ENCODE results near the gene SHKBP1. TPM values are rescaled to one million over a fixed set of nuclear protein-coding genes. Genes with fewer than 3 reads are reported as not detected.
A peak's percentile ranks its signal among the peaks of the same experiment; 100 is the strongest.
"Not testable (repeated sequence)": the region's sequence is repeated elsewhere in the genome, so short reads cannot be mapped to it uniquely, and the experiment has no call there.

The SHKBP1 gene
- total and polyA plus RNA-seq, 2 donors from 2014 or later: 69.6 to 91.3 TPM

DNA sequence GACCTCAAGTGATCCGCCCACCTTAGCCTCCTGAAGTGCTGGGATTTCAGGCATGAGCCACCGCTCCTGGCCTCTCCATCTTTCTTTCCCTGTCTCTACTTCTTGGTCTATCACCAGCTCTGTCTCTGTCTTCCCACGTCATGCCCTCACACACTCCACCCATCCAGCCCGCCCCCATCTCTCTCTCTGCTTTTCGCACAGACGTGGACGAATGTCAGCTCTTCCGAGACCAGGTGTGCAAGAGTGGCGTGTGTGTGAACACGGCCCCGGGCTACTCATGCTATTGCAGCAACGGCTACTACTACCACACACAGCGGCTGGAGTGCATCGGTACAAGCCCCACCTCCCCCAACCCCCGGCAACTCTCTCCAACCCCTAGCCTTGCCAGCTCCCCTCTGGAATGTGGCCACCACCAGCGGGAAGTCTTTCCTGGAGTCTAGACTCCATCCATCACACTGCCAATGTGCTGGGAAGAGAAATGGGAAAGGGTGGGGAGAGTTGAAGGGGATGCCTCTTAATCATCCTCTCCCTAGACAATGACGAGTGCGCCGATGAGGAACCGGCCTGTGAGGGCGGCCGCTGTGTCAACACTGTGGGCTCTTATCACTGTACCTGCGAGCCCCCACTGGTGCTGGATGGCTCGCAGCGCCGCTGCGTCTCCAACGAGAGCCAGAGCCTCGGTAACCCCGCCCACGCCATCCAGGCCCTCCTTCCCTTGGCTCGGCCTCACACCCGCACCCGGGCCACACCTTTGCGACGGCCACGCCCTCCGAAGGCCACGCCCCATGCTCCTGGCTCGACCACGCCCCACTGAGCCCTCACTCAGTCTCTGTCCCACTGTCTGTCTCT is 47.0 kb downstream of the SHKBP1 start:
- Histone ChIP-seq H3K9ac (ENCODE audit: low read length in 3 of 3) (no peak overlapping the region), H3K4me1 (ENCODE audit: control insufficient read depth in 2 of 3, insufficient read depth in 2 of 3, low read depth in 1 of 3, low read length in 3 of 3) (no peaks in the 10 kb centered on the region), H3K27me3 (ENCODE audit: control insufficient read depth, insufficient read depth, low read length) (no peaks in the 10 kb centered on the region), H3K36me3 (ENCODE audit: control insufficient read depth in 2 of 3, insufficient read depth in 3 of 3, low read length in 3 of 3) (peaks cover 0 to 2% (median 0%) of the 10 kb centered on the region in 3 donors), H3K27ac (ENCODE audit: low read depth in 2 of 2, low read length in 2 of 2) (no peak overlapping the region), H3K4me3 (ENCODE audit: low read length in 3 of 3) (no peak overlapping the region), H3K9me3 (ENCODE audit: control insufficient read depth in 2 of 3, insufficient read depth in 1 of 3, low read length in 3 of 3) (no peaks in the 10 kb centered on the region)
- TF ChIP-seq, protein P1, sequence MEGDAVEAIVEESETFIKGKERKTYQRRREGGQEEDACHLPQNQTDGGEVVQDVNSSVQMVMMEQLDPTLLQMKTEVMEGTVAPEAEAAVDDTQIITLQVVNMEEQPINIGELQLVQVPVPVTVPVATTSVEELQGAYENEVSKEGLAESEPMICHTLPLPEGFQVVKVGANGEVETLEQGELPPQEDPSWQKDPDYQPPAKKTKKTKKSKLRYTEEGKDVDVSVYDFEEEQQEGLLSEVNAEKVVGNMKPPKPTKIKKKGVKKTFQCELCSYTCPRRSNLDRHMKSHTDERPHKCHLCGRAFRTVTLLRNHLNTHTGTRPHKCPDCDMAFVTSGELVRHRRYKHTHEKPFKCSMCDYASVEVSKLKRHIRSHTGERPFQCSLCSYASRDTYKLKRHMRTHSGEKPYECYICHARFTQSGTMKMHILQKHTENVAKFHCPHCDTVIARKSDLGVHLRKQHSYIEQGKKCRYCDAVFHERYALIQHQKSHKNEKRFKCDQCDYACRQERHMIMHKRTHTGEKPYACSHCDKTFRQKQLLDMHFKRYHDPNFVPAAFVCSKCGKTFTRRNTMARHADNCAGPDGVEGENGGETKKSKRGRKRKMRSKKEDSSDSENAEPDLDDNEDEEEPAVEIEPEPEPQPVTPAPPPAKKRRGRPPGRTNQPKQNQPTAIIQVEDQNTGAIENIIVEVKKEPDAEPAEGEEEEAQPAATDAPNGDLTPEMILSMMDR (IDR thresholded peaks at IDR 0.05; ENCODE audit: borderline replicate concordance, extremely low read depth, insufficient read depth): no peak
- intact Hi-C loops (cut with DNase I): no loop called here
- FAIRE-seq: no peak
- peak in 2 of 5 donors; percentile 36 to 83 for DNase-seq

DNA sequence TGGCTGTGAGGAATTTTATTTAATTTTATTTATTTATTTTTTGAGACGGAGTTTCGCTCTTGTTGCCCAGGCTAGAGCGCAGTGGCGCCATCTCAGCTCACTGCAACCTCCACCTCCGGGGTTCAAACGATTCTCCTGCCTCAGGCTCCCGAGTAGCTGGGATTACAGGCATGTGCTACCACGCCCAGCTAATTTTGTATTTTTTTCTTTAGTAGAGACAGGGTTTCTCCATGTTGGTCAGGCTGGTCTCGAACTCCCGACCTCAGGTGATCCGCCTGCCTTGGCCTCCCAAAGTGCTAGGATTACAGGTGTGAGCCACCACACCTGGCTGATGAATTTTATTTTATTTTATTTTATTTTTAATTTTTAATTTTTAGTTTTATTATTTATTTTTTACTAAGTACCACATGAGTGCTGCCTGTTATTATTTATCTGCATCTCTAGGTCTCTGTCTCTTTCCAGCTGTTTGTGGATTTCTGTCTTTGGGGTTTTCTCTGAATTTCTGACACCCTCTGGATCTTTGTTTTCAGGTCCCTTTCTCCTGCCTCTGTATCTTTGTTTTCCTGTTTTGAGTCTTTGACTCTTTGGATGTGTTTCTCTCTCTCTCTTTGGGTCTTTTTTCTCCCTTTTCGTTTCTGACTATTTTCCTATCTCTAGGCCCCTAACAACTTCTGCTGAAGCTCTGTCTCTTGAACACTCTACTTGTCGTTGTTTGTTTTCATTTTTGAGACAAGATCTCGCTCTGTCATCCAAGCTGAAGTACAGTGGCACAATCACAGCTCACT is 47.9 kb downstream of the SHKBP1 start:
- H3K27ac ChIP-seq (ENCODE audit: low read depth in 2 of 2, low read length in 2 of 2); H3K4me1 ChIP-seq (ENCODE audit: control insufficient read depth in 2 of 3, insufficient read depth in 2 of 3, low read depth in 1 of 3, low read length in 3 of 3); H3K9me3 ChIP-seq (ENCODE audit: control insufficient read depth in 2 of 3, insufficient read depth in 1 of 3, low read length in 3 of 3); H3K36me3 ChIP-seq (ENCODE audit: control insufficient read depth in 2 of 3, insufficient read depth in 3 of 3, low read length in 3 of 3); DNase-seq; H3K4me3 ChIP-seq (ENCODE audit: low read length in 3 of 3); H3K27me3 ChIP-seq (ENCODE audit: control insufficient read depth, insufficient read depth, low read length); intact Hi-C loops (cut with DNase I); H3K9ac ChIP-seq (ENCODE audit: low read length in 3 of 3); FAIRE-seq: not testable (repeated sequence)

DNA sequence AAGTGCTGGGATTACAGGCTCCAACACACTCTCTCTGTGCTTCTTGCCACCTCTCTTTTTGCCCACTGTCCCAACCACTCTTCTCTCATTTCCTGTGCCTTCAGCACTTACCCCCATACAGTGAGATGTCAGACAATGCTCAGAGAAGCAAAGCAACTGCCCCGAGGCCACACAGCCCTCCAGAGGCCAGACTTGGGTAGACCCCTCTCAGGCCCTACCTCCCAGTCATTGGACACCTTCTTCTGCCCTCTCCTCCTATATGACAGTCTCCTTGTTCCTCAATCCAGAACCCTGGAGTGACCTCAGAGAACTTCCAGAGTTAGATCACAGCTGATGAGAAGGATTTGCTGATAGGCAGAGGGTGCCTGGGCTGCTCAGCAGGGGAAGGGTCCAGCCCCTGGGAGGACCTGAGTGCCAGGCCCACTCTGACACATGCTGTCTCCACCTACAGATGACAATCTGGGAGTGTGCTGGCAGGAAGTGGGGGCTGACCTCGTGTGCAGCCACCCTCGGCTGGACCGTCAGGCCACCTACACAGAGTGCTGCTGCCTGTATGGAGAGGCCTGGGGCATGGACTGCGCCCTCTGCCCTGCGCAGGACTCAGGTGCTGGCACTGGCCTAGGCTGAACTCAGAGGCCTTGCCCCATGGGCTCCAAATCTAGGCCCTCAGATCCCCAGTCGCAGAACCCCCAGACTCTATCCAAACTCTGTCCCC is 48.9 kb downstream of the SHKBP1 start:
- Histone ChIP-seq H3K4me3 (ENCODE audit: low read length in 3 of 3) (no peak overlapping the region), H3K9ac (ENCODE audit: low read length in 3 of 3) (no peak overlapping the region), H3K27ac (ENCODE audit: low read depth in 2 of 2, low read length in 2 of 2) (no peak overlapping the region), H3K9me3 (ENCODE audit: control insufficient read depth in 2 of 3, insufficient read depth in 1 of 3, low read length in 3 of 3) (no peaks in the 10 kb centered on the region), H3K36me3 (ENCODE audit: control insufficient read depth in 2 of 3, insufficient read depth in 3 of 3, low read length in 3 of 3) (peaks cover 0 to 2% (median 0%) of the 10 kb centered on the region in 3 donors), H3K4me1 (ENCODE audit: control insufficient read depth in 2 of 3, insufficient read depth in 2 of 3, low read depth in 1 of 3, low read length in 3 of 3) (no peaks in the 10 kb centered on the region), H3K27me3 (ENCODE audit: control insufficient read depth, insufficient read depth, low read length) (no peaks in the 10 kb centered on the region)
- TF ChIP-seq, protein P1 (IDR thresholded peaks at IDR 0.05; ENCODE audit: borderline replicate concordance, extremely low read depth, insufficient read depth): no peak
- intact Hi-C loops (cut with DNase I): no loop called here
- DNase-seq (peak in 1 of 5 donors; percentile 34), FAIRE-seq (no peak)

Data from kidney (tissue), 14 donors.